ENCODE data around the gene ANG.

ANG gene

GRCh38 chr14:20671597-20672283 lies 16.8 kb upstream of the ANG start:
- no peak for TF ChIP-seq CTCF (IDR thresholded peaks at IDR 0.05; ENCODE audit: low read depth, low read length)
- in situ Hi-C loops (cut with HindIII; ENCODE audit: low sequenced_read_pairs), result no loop called here
- H3K4me3 ChIP-seq (ENCODE audit: low read depth, low read length), result no peak overlapping the region
- no peak for DNase-seq (ENCODE audit: low read depth, low spot score)

- DNase-seq (ENCODE audit: low read depth, low spot score), result no peak
- no peak overlapping the region for H3K4me3 ChIP-seq (ENCODE audit: low read depth, low read length)
- in situ Hi-C loops (cut with HindIII; ENCODE audit: low sequenced_read_pairs), result no loop called here
- TF ChIP-seq CTCF (IDR thresholded peaks at IDR 0.05; ENCODE audit: low read depth, low read length), result no peak
These were observed 12.9 kb upstream of the ANG start for GRCh38 chr14:20675669-20676068.

- TF ChIP-seq CTCF (IDR thresholded peaks at IDR 0.05; ENCODE audit: low read depth, low read length), result no peak
- no peak for DNase-seq (ENCODE audit: low read depth, low spot score)
- H3K4me3 ChIP-seq (ENCODE audit: low read depth, low read length), result no peak overlapping the region
- in situ Hi-C loops (cut with HindIII; ENCODE audit: low sequenced_read_pairs), result no loop called here
These were observed 12.5 kb upstream of the ANG start for GRCh38 chr14:20676072-20676471.

GRCh38 chr14:20679907-20680306 lies 8.7 kb upstream of the ANG start:
- peak; percentile 11 for DNase-seq (ENCODE audit: low read depth, low spot score)
- TF ChIP-seq CTCF (IDR thresholded peaks at IDR 0.05; ENCODE audit: low read depth, low read length), result no peak
- H3K4me3 ChIP-seq (ENCODE audit: low read depth, low read length), result no peak overlapping the region
- in situ Hi-C loops (cut with HindIII; ENCODE audit: low sequenced_read_pairs), result no loop called here

- H3K4me3 ChIP-seq (ENCODE audit: low read depth, low read length), result no peak overlapping the region
- no peak for TF ChIP-seq CTCF (IDR thresholded peaks at IDR 0.05; ENCODE audit: low read depth, low read length)
- no peak for DNase-seq (ENCODE audit: low read depth, low spot score)
- in situ Hi-C loops (cut with HindIII; ENCODE audit: low sequenced_read_pairs), result no loop called here
These were observed 8.2 kb upstream of the ANG start for GRCh38 chr14:20680363-20680762.

GRCh38 chr14:20680843-20681347 lies 7.7 kb upstream of the ANG start:
- H3K4me3 ChIP-seq (ENCODE audit: low read depth, low read length), result peak overlapping the region; percentile 83
- in situ Hi-C loops (cut with HindIII; ENCODE audit: low sequenced_read_pairs), result no loop called here
- no peak for DNase-seq (ENCODE audit: low read depth, low spot score)
- no peak for TF ChIP-seq CTCF (IDR thresholded peaks at IDR 0.05; ENCODE audit: low read depth, low read length)

Data from astrocyte of the spinal cord (primary cell).